ENCODE measurements around the gene KRT15.
"Not testable (repeated sequence)": the region's sequence is repeated elsewhere in the genome, so short reads cannot be mapped to it uniquely, and the experiment has no call there.

Gene KRT15

DNA sequence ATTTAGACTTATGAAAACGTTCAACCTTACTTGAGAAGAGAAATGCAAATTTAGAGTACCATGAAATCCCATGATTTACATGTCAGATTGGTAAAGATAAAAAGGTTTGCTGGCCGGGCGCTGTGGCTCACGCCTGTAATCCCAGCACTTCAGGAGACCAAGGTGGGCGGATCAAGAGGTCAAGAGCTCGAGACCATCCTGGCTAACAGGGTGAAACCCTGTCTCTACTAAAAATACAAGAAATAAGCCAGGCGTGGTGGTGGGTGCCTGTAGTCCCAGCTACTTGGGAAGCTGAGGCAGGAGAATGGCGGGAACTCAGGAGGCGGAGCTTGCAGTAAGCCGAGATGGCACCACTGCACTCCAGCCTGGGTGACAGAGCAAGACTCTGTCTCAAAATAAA is 24.1 kb upstream of the KRT15 start:
- DNase-seq: not testable (repeated sequence)

DNA sequence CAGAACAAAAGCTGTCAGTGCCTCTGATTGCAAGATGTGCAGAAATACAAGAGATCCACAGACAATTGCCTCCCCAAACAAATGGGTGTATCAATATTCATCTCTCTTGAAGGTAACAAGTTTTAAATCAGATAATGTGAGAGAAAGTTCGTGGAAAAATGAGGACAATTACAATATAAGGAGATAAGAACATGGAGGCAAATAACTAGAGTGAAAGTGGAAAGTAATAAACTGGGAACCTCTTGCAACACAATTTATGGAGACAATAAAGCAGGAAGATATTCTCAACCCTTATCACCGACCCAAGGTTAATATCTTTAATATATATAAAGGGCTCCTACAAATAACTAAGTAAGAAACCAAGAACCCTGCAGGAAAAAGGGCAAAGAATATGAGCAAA is 23.7 kb upstream of the KRT15 start:
- no peak for DNase-seq

DNA sequence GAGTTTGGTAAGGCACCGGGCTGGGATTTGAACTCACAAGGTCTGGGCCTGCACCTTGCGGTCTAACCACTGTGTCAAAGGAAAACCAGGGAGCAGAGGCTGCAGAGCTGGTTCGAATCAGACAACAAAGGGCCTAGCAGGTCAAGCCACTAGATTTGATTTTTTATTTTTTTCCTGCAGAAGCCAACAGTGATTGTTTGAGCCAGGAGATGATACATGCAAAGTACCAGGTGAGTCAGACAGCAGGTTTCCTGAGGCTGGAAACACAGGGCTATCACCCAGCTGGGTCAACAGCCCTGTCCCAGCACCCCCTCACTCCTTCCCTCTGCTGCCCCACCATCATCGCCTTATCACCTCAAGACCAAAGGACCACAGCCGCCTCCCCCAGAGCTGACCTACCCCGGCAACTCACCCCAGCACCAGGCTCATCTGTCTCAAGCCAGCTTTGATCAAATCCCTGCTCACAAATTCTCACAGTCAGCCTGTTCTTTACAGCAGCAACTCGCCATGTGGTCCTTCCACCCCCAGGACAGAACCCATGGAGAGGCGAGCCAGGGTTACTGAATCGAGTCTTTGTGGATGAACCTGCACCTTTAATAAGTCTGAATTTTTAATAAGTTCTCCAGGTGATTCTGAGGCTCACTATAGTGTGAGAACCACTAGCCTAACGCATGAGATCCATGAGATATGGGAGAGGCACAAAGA is 22.4 kb upstream of the KRT15 start:
- no peak for DNase-seq

DNA sequence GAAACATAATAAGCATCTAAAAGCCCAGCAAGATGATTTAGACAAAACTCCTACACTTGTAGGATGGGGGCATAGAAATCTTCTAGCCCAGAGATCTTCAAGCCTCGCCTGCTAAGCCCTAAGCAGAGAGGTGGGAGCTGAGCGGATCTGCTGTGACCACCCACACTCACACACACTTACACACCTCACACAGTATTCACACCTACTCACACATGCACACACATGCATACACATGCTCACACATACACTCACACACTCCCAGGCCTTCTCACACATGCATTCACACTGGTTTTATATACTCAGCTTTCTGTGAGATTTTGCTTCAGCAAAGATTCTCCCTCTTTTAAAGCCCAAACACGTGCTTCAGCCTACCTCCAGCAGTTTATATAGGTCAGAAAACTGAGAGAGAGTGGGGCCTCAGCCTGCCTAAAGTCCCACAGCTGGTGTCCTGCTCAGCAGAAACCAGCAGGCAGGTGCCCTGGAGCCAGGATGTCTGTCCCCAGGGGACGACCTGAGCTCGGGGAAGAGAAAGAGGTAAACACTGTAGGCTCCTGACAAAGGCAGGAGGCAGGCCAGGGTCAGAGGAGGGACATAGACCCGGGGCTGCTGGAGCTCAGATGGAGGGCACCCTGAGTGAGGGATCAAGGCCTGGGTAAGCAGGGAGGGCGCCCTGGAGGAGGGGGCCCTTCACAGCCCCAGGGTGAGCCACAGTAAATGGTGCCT is 21.4 kb upstream of the KRT15 start:
- no peak for DNase-seq

DNA sequence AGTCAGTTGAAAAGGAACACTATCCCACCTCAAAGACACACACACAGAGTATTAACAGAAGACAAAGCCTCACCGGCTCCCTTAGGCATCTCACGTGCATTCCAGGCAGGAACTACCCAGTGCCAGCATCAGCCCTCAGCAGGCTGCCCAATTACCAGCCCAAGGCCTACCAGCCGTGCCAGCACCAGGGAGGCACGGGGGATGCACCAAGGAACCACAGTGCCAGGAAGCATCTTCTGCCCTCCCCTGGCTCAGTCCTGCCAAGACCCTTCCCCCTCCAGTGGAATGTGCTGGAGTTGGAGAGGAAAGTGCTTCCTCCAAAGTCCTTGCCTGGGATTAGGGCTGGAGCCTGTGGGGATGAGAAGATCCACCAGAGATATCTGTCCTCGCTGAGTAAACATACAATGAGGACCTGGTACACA is 20.4 kb upstream of the KRT15 start:
- DNase-seq: no peak

DNA sequence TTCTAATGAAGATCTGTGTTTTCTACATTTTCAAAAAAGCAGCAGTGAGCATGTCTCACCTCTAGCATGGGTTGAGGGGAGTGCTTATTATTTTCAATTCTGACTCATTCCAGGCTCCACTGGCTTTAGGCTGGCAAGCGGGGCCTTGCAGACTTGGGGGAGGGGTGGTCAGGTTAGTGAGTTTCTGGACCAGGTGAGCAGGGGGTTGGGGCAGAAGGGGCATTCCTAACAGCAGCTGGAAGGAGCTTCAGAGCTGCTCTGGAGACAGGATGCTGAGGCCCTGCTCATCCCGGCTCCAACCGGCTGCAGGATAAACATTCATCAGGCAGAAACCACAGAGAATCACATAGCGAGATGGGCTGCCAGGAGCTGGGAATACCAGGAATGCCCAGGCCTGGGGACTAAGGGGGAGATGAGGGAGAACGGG is 19.9 kb upstream of the KRT15 start:
- no peak for DNase-seq

DNA sequence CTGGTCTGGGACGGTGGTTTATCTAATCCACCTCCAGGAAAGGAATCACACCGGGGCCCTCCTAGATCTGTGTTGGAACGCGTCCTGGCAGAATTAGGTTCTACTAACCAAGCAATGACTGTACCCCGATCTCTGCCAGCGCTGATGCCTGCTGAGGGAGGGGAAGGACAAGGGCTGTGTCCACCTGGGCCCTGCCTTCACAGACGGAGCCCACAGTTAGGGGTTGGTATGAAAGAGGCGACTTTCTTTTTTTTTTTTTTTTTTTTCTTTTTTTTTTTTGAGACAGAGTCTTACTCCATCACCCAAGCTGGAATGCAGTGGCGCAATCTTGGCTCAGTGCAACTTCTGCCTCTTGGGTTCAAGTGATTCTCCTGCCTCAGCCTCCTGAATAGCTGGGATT is 19.3 kb upstream of the KRT15 start:
- no peak for DNase-seq

DNA sequence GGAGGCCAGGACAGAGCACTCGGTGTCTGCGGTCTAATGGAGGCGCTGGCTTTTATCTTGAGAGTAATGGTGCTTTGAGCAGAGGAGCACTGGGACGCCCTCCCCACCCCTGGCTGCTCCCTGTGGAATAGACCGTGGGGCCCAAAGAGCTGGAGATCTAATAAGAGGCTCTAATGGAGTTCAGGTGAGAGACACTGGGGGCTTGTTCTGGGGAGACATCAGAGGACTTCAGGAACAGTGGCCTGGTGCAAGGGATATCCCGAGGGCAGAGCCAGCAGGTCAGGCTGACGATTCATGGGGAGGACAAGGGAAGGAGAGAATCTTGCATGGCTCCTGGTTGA is 18.9 kb upstream of the KRT15 start:
- no peak for DNase-seq

DNA sequence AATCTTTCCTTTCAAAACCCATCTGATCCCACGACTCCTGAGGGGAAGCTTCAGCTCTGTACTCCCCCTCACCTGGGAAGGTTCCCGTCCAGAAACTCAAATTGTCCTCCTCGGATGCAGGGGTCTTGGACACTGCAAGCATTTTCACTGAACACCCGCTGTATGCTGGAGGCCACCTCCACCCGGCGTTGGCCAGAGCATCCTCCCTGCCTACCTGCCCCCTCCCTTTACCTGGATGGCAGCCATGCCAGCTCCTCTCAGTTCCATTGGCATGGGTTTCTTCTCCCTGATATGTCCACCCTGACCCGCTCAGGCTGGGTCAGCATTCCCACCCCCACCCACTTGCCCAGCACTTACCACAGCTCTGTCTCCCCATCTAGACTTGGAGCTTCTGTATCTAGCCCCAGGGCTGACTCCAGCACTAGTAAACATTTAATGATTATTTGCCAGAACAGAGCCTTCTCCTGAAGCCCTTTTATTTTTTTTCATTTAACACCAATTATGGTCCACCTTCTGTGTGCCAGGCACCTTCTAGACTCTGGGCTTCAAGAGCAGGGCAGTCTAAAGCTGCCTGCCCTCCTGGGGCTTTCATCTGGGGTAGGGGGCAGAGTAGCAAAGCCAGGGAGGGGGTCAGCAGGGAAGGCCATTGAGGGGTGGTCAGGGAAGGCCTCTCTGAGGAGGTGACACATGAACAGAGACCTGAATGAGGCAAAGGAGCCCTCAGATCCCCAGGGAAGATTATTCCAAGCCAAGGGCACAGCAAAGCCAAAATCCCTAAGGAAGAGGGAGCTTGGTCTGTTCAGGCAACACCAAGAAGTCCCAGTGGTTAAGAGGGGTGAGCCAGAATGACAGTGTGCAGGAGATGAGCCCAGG is 18.3 kb upstream of the KRT15 start:
- DNase-seq: no peak

DNA sequence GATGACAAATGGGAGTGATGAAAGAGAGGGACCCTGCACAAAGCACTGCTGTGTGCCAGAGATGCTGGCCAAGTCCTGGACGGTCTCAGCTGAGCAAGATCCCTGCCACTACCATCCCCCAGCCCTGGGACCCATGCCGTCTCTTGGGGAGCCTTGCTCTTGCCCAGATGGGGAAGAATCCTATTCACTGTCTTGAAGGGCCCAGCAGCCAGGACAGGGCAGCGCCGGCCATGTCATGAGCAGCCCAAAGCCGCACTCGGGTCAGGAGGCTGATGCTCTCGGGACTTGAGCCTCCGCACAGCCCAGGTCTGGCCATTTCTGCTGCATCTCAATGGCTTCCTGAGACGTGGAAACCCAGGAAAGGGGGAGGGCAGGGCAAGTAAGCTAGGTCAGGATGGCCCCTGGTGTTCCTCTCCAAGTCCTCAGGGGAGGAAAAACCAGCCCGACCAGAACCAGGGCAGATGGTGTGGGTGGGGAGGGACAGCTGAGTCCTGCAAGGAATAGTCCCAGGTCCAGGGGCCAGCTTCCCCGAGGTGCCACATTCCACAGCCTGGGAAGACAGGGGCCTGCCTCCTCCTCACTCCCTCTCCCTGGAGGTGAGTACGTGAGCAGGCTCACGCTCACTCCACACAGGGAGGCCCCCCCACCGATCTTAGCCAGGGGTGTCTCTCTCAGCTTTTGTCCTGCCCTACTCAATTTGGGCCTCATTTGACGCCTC is 17.2 kb upstream of the KRT15 start:
- no peak for DNase-seq

DNA sequence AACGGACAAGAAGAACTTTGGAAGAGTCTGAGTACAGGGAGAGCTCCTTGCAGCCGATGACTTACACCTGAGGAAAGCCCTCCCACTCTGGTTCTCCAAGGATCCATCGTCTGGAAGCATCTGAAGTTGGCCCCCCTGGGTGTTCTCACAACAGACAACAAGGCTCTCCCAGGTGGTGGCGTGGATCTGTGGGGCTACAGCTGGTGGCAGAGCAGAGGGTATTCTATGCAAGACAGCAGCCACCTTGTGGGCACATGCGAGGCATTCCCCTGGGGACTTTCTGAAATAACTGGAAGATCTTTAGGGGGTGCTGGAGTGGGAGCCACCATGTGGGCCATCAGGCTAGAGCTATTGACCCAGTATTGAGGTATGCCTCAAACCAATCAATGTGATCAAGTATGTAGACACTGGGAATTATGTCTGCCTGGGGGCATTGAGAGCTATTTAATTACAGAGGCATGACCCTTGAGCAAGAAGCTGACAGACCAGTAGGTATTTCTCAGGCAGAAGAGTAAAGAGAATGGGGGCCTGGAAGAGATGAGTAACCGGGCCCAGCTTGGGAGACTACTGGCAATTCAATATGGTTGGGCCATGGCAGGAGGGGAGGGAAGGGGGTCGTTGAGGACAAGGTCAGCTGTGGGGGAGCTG is 16.3 kb upstream of the KRT15 start:
- DNase-seq: no peak

DNA sequence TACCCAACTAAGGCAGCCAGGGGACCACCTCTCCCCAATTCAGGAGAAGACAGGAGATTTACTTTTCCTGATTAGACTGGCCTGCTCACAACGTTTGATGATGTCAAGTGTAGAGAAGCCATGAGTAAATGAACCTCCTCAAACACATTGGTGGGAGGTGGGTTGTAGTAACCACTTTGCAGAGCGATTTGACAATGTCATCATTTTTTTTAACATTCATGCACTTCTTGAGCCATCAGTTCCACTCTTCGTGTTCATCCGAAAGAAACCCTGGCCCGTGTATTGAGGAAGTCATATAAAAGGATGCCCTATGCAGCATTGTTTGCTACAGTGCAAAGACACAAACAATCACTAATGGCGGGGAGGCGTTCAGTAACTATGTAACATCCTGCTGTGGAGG is 14.9 kb upstream of the KRT15 start:
- no peak for DNase-seq

DNA sequence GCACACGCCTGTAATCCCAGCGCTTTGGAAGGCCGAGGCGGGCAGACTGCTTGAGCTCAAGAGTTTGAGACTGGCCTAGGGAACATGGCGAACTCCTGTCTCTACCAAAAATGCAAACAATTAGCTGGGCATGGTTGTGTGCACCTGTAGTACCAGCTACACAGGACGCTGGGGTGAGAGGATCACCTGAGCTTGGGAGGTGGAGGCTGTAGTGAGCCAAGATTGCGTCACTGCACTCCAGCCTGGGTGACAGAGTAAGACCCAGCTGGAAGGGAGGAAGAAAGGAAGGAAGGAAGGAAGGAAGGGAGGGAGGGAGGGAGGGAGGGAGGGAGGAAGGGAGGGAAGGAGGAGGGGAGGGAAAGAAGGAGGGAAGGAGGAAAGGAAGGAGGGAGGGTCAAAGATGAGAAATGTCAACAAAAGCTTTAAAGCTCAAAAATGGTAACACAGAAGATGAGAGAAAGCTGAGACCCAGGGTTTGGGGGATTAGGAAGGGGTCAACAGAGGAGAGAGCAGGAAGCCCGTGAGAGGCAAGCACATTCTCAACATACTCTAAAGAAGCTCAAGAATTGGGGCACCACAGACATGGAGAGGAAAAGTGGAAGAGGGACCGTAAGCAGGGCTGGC is 14.4 kb upstream of the KRT15 start:
- DNase-seq: no peak

DNA sequence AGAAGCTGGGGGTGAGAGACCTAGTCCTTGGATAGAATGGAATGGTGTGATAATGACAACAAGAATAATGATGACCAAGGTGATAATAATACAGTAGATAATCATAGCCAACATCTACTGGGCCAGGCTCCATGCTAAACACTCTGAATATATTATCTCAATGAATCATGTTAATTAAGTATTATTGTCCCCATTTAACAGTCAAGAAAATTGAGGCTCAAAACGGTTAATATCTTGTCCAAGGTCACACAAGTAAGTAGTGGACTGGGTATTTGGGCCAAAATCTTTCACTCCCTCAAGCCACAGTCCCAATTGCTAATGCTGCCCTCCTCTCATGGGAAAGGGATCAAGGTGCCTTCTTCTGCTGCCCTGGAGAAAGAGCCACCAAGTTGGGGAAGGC is 13.3 kb upstream of the KRT15 start:
- DNase-seq: no peak

DNA sequence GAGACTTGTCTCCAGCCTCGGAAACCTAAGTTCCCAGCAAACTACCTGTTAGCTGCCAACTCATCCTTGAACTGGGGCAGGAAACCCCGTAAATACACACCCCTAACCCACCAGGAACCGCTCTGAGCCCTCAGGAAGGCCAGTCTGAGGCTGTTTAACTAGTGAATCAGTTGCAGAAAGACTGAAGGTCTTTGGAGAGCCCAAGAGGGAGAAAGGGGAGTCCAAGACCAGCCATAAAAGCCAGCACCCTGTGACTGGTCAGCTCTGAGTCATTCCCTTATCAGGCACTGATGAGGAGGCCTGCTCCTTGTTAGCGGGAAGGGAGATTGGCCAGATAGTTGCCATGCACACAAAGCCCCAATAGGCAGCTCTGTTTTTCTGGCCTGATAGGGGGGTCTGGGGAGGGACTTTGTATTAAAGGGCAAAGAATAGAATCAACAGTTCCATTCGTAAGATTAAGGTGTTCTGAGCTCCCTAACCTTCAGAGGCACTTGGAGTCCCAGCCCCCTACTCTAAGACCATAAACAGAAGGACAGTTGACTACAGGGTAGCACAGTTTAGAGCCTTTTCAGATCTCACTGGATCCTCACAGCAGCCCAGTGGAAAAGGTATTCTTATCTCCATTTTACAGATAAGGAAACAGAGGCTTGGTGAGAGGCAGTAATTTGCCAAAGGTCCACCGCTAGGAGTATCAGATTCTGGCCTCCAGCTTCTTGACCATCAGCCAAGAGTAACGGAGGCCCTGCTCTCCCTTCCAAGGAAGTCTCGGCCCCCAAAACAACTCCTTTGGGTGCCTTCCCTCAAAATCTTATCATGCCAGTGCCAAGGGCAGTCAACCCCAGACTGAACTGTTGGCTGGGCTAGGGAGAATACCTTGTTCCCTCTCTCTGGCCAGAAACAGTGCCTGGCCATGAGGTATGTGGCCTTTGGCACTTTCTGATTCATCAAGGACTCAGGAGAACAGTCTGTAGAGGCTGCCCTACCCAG is 11.7 kb upstream of the KRT15 start:
- no peak for DNase-seq

DNA sequence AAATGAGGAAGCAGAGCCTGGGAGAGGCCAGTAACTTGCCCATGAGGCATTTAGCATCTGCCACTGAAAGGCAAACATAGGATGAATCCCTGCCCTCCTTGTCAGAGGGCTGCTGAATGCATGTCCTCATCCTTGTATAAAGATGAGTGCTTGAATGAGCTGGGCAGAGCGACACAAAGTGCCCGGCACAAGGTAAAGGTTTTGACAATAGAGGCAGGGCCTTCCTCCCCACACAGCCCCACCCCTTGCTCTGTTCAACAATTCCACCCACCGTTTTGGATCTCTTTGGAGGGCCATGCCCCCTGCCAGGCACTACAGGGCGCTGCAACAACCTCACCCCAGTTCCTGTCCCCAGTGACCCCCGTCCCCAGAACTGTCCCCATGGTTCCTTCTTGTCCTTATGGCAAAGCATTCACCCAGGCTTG is 10.8 kb upstream of the KRT15 start:
- no peak for DNase-seq

DNA sequence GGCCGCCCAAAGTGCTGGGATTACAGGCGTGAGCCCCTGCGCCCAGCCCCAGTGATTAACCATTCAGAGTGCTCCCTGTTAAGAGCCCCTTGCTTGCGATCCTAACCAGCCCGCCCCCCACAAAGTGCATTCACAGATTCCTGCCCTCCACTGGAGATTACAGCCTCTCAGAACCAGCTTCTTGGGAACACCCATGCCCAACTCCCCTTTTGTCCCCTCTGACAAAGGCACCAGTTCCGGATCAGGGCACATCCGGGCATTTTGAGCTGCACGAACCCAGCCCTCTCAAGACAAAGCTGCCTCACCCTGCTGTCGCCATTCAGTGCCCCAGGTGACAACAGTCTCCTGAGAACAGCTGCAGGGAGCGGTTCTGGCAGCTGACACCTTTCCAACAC is 10.3 kb upstream of the KRT15 start:
- DNase-seq: no peak

DNA sequence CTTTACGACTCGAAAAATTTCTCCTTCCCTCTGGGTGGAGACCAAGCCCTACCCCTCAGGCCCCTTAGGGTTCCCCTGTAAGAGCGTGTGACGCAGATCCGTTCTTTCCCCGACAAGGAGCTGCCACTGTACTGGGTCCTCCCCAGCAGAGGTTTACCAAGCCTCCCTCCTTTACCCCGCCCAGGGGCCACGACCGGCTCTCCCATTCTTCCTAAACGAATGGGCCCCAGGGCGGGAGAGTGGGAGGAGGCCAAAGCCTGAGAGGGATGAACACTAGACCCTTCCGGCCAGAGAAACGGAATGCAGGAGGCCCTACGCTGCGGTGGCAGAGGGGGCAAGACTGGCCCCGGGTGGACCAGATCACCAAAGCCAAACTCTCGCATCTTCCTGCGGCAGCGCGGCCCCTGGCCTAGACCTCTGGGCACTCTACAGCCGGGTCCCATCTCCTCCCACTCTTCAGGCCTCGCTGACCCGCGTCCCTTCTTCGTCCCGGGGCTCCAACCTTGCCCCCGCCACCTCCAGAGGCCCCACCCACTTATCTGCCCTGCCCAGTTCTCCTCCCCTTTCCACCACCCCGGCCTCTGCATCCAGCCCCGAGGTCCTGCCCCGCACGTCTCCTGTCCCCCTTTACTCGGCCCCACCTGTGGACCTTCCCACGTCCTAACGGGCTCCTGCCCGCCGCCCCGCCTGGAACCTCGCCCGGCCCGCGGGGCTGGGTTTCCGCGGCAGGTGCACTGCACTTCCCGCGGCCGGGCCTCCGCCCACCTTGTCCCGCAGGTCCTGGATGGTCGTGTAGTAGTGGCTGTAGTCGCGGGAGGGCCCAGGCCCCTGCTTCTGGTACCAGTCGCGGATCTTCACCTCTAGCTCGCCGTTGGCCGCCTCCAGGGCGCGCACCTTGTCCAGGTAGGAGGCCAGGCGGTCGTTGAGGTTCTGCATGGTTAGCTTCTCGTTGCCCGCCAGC is 8.7 kb upstream of the KRT15 start:
- no peak for DNase-seq

DNA sequence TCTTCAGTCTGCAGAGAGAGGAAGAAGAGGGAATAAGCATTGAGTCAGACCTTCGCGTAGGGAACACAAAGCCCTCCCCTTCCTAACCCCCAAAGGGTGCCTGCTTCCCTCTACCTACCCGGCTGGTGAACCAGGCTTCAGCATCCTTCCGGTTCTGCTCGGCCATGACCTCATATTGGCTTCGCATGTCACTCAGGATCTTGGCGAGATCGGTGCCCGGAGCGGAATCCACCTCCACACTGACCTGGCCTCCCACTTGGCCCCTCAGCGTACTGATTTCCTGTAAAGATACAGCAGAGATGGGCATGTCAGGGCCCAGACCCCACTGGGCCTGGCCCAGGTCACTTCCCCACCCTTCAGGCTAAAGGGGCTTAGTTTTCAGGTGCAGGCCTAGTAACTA is 5.6 kb upstream of the KRT15 start:
- DNase-seq: no peak

DNA sequence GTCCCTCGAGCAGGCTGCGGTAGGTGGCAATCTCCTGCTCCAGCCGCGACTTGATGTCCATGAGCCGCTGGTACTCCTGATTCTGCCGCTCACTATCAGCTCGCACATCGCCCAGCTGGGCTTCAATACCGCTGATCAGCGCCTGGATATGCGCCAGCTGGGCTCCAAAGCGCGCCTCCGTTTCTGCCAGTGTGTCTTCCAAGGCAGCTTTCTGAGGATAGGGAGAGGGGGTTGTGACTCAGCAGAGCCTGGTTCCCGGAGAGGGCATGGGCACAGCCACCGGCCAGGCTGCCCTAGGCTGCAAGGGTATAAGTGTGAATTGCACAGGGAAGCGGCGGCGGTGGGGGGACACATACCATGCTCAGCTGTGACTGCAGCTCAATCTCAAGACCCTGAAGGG is 5.1 kb upstream of the KRT15 start:
- no peak for DNase-seq
